Endodermal cell (in vitro differentiated cells): Measurements from ENCODE around the gene OPCML. TPM values are rescaled to one million over a fixed set of nuclear protein-coding genes. Genes with fewer than 3 reads are reported as not detected.

ENCODE experiments used
- DNase-seq: peaks from one replicate; pipeline ENCODE4 v3.0.0-alpha.2; 2017
- H3K27ac ChIP-seq: 2 replicates; pipeline ENCODE4 v1.5.1; 2013; ENCODE audit warnings: mild to moderate bottlenecking, low read depth, low read length, moderate library complexity
- H3K27me3 ChIP-seq: 2 replicates; pipeline ENCODE4 v1.6.1; 2013; ENCODE audit warnings: mild to moderate bottlenecking, low read length, moderate library complexity; ENCODE audit not compliant: insufficient read depth, control insufficient read depth, poor library complexity, severe bottlenecking
- H3K36me3 ChIP-seq: 2 replicates; pipeline ENCODE4 v1.7.0; 2013; ENCODE audit warnings: mild to moderate bottlenecking, low read length, moderate library complexity; ENCODE audit not compliant: control insufficient read depth, insufficient read depth
- H3K4me1 ChIP-seq: one replicate; pipeline ENCODE4 v1.7.0; 2013; ENCODE audit warnings: low read length; ENCODE audit not compliant: control insufficient read depth, insufficient read depth
- H3K4me3 ChIP-seq: 2 replicates; pipeline ENCODE4 v1.5.1; 2013; ENCODE audit warnings: mild to moderate bottlenecking, low read length, moderate library complexity
- H3K9ac ChIP-seq: 2 replicates; pipeline ENCODE4 v1.6.1; 2013; ENCODE audit warnings: mild to moderate bottlenecking, low read length, moderate library complexity; ENCODE audit not compliant: poor library complexity, severe bottlenecking; ENCODE audit errors: extremely low read depth
- H3K9me3 ChIP-seq: 2 replicates; pipeline ENCODE4 v1.6.1; 2013; ENCODE audit warnings: mild to moderate bottlenecking, low read length, moderate library complexity; ENCODE audit not compliant: control insufficient read depth
- H3K27ac Mint-ChIP-seq: 2 replicates; pipeline ENCODE4 v1.8.0; 2020; ENCODE audit warnings: mixed read lengths
- H3K27me3 Mint-ChIP-seq: 2 replicates; pipeline ENCODE4 v1.8.0; 2021; ENCODE audit warnings: mild to moderate bottlenecking, mixed read lengths; ENCODE audit not compliant: insufficient read depth
- H3K36me3 Mint-ChIP-seq: 2 replicates; pipeline ENCODE4 v1.8.0; 2020; ENCODE audit warnings: low read depth, mixed read lengths
- H3K4me1 Mint-ChIP-seq: 2 replicates; pipeline ENCODE4 v1.8.0; 2020; ENCODE audit warnings: mixed read lengths
- H3K4me3 Mint-ChIP-seq: 2 replicates; pipeline ENCODE4 v1.8.0; 2020; ENCODE audit warnings: mild to moderate bottlenecking, moderate library complexity, mixed read lengths
- H3K9me3 Mint-ChIP-seq: 2 replicates; pipeline ENCODE4 v1.8.0; 2020; ENCODE audit warnings: mild to moderate bottlenecking, mixed read lengths
- CTCF ChIP-seq: fragments of 200-600 bp; sonication (generic); conservative IDR thresholded peaks from 2 replicates; pipeline ENCODE4 v1.5.0; 2021; ENCODE audit warnings: antibody characterized with exemption, mild to moderate bottlenecking
- WGBS, 2 experiments: methylation state at CpG; one replicate each; pipeline versions ENCODE4 v1.1.5 to v1.1.7; 2013; ENCODE audit warnings: missing lambda C conversion rate in 2 of 2, mixed read lengths in 1 of 2; ENCODE audit not compliant: insufficient coverage in 1 of 2, insufficient read length in 1 of 2; 5-methylcytosine and 5-hydroxymethylcytosine counted together
- total RNA-seq, 2 donors: library from RNA; stranded (reverse); fragmentation: NEBNext Ultra II Directional in 1 of 2; extraction: Animal tissue kit (Norgen Biotek cat#: 25700) in 1 of 2; gene quantifications; 2 replicates in 1 of 2; 3 replicates in 1 of 2; pipeline ENCODE4 v1.2.1, GENCODE V29; 2021

The OPCML gene
- total RNA-seq, 2 donors from 2014 or later: 0.49 to 0.86 TPM

- Mint-ChIP-seq H3K27me3 (no peaks in the 10 kb centered on the region), H3K36me3 (no peaks in the 10 kb centered on the region), H3K9me3 (no peaks in the 10 kb centered on the region), H3K4me1 (no peaks in the 10 kb centered on the region), H3K4me3 (no peak overlapping the region), H3K27ac (no peak overlapping the region)
- no peak for DNase-seq
- no peak for TF ChIP-seq CTCF
- no peaks in the 10 kb centered on the region for H3K9me3 ChIP-seq
- no peak overlapping the region for H3K27ac ChIP-seq
- H3K36me3 ChIP-seq: no peaks in the 10 kb centered on the region
- no peaks in the 10 kb centered on the region for H3K27me3 ChIP-seq
- H3K9ac ChIP-seq: no peak overlapping the region
- no peak overlapping the region for H3K4me3 ChIP-seq
- 81 to 91% methylated on average over 3 of the region's 3 CpGs for WGBS, 2 experiments
- no peaks in the 10 kb centered on the region for H3K4me1 ChIP-seq
Measured at GRCh38 chr11:133350045-133350444, 182.3 kb downstream of the OPCML start.

GRCh38 chr11:133347988-133348387, 184.3 kb downstream of the OPCML start:
- Mint-ChIP-seq H3K36me3 (no peaks in the 10 kb centered on the region), H3K4me3 (no peak overlapping the region), H3K27me3 (no peaks in the 10 kb centered on the region), H3K9me3 (no peaks in the 10 kb centered on the region), H3K4me1 (peaks cover 7% of the 10 kb centered on the region), H3K27ac (no peak overlapping the region)
- Histone ChIP-seq H3K4me1 (no peaks in the 10 kb centered on the region), H3K9me3 (no peaks in the 10 kb centered on the region), H3K27ac (no peak overlapping the region), H3K27me3 (no peaks in the 10 kb centered on the region), H3K4me3 (no peak overlapping the region), H3K36me3 (no peaks in the 10 kb centered on the region), H3K9ac (no peak overlapping the region)
- DNase-seq: no peak
- no peak for TF ChIP-seq CTCF
- WGBS, 2 experiments: 92% methylated on average over 5 of the region's 5 CpGs; no CpG with 5 or more reads in 1 of the 2 experiments

GRCh38 chr11:133346137-133346536, 186.2 kb downstream of the OPCML start:
- Mint-ChIP-seq H3K4me3 (no peak overlapping the region), H3K36me3 (no peaks in the 10 kb centered on the region), H3K27me3 (no peaks in the 10 kb centered on the region), H3K4me1 (peaks cover 7% of the 10 kb centered on the region), H3K27ac (no peak overlapping the region), H3K9me3 (no peaks in the 10 kb centered on the region)
- no peak for TF ChIP-seq CTCF
- Histone ChIP-seq H3K4me3 (no peak overlapping the region), H3K9me3 (no peaks in the 10 kb centered on the region), H3K27me3 (no peaks in the 10 kb centered on the region), H3K9ac (no peak overlapping the region), H3K4me1 (no peaks in the 10 kb centered on the region), H3K27ac (no peak overlapping the region), H3K36me3 (no peaks in the 10 kb centered on the region)
- WGBS, 2 experiments: 95 to 100% methylated on average over 3 to 5 of the region's 5 CpGs
- no peak for DNase-seq
